ENCODE measurements around the gene SPECC1L. TPM values are rescaled to one million over a fixed set of nuclear protein-coding genes. Genes with fewer than 3 reads are reported as not detected.

SPECC1L gene
- total RNA-seq, 2 donors from 2014 or later: 61.9 to 69.1 TPM

- Histone ChIP-seq H3K27me3 (ENCODE audit: control insufficient read depth, insufficient read depth, low read length, poor library complexity, severe bottlenecking) (peaks cover 2% of the 10 kb centered on the region), H3K4me3 (ENCODE audit: low read length) (no peak overlapping the region), H3K27ac (ENCODE audit: low read depth, low read length) (no peak overlapping the region), H3K9ac (ENCODE audit: extremely low read depth, low read length, poor library complexity, severe bottlenecking) (no peak overlapping the region), H3K4me1 (ENCODE audit: control insufficient read depth, insufficient read depth, low read length) (no peaks in the 10 kb centered on the region), H3K9me3 (ENCODE audit: control insufficient read depth, low read length) (no peaks in the 10 kb centered on the region), H3K36me3 (ENCODE audit: control insufficient read depth, insufficient read depth, low read length) (no peaks in the 10 kb centered on the region)
- TF ChIP-seq CTCF (conservative IDR thresholded peaks at IDR 0.05): peak; percentile 9
- H3K4me1 Mint-ChIP-seq: no peaks in the 10 kb centered on the region
- no peak overlapping the region for H3K27ac Mint-ChIP-seq
- DNase-seq: no peak
- no peaks in the 10 kb centered on the region for H3K36me3 Mint-ChIP-seq (ENCODE audit: low read depth)
- H3K4me3 Mint-ChIP-seq: no peak overlapping the region
- 80 to 91% methylated on average over 8 to 9 of the region's 9 CpGs for WGBS, 2 experiments (ENCODE audit: insufficient coverage in 1 of 2, insufficient read length in 1 of 2)
- H3K27me3 Mint-ChIP-seq (ENCODE audit: insufficient read depth): peaks cover 4% of the 10 kb centered on the region
- H3K9me3 Mint-ChIP-seq: no peaks in the 10 kb centered on the region
Observed at GRCh38 chr22:24431309-24432034, 160.8 kb downstream of the SPECC1L start.

GRCh38 chr22:24432059-24432853 is 161.6 kb downstream of the SPECC1L start:
- Histone ChIP-seq H3K27ac (ENCODE audit: low read depth, low read length) (no peak overlapping the region), H3K27me3 (ENCODE audit: control insufficient read depth, insufficient read depth, low read length, poor library complexity, severe bottlenecking) (no peaks in the 10 kb centered on the region), H3K9me3 (ENCODE audit: control insufficient read depth, low read length) (no peaks in the 10 kb centered on the region), H3K9ac (ENCODE audit: extremely low read depth, low read length, poor library complexity, severe bottlenecking) (no peak overlapping the region), H3K4me1 (ENCODE audit: control insufficient read depth, insufficient read depth, low read length) (no peaks in the 10 kb centered on the region), H3K36me3 (ENCODE audit: control insufficient read depth, insufficient read depth, low read length) (no peaks in the 10 kb centered on the region), H3K4me3 (ENCODE audit: low read length) (no peak overlapping the region)
- TF ChIP-seq CTCF (conservative IDR thresholded peaks at IDR 0.05): peak; percentile 3
- no peak for DNase-seq
- Mint-ChIP-seq H3K9me3 (no peaks in the 10 kb centered on the region), H3K27me3 (ENCODE audit: insufficient read depth) (no peaks in the 10 kb centered on the region), H3K36me3 (ENCODE audit: low read depth) (no peaks in the 10 kb centered on the region), H3K27ac (no peak overlapping the region), H3K4me3 (no peak overlapping the region), H3K4me1 (no peaks in the 10 kb centered on the region)
- 93% methylated on average over 5 to 17 of the region's 17 CpGs for WGBS, 2 experiments (ENCODE audit: insufficient coverage in 1 of 2, insufficient read length in 1 of 2)

- no peak overlapping the region for H3K4me3 Mint-ChIP-seq
- Histone ChIP-seq H3K27ac (ENCODE audit: low read depth, low read length) (no peak overlapping the region), H3K27me3 (ENCODE audit: control insufficient read depth, insufficient read depth, low read length, poor library complexity, severe bottlenecking) (no peaks in the 10 kb centered on the region), H3K36me3 (ENCODE audit: control insufficient read depth, insufficient read depth, low read length) (no peaks in the 10 kb centered on the region), H3K4me3 (ENCODE audit: low read length) (no peak overlapping the region), H3K4me1 (ENCODE audit: control insufficient read depth, insufficient read depth, low read length) (no peaks in the 10 kb centered on the region), H3K9ac (ENCODE audit: extremely low read depth, low read length, poor library complexity, severe bottlenecking) (no peak overlapping the region), H3K9me3 (ENCODE audit: control insufficient read depth, low read length) (no peaks in the 10 kb centered on the region)
- no peaks in the 10 kb centered on the region for H3K36me3 Mint-ChIP-seq (ENCODE audit: low read depth)
- no peak for TF ChIP-seq CTCF (conservative IDR thresholded peaks at IDR 0.05)
- DNase-seq: no peak
- no peaks in the 10 kb centered on the region for H3K9me3 Mint-ChIP-seq
- WGBS, 2 experiments (ENCODE audit: insufficient coverage in 1 of 2, insufficient read length in 1 of 2): 94 to 96% methylated on average over 31 to 34 of the region's 34 CpGs
- no peak overlapping the region for H3K27ac Mint-ChIP-seq
- no peaks in the 10 kb centered on the region for H3K4me1 Mint-ChIP-seq
- no peaks in the 10 kb centered on the region for H3K27me3 Mint-ChIP-seq (ENCODE audit: insufficient read depth)
Observed at GRCh38 chr22:24433001-24433827, 162.6 kb downstream of the SPECC1L start.
